ENCODE results near the gene NDUFA13. TPM values are rescaled to one million over a fixed set of nuclear protein-coding genes. Genes with fewer than 3 reads are reported as not detected.
A peak's percentile ranks its signal among the peaks of the same experiment; 100 is the strongest.

Gene NDUFA13
- total and polyA plus RNA-seq, 4 experiments from 2014 or later = 191 to 316 (median 232) TPM

- Histone ChIP-seq H3K27me3 (ENCODE audit: insufficient read depth, low read length) (no peaks in the 10 kb centered on the region), H3K9me3 (ENCODE audit: control insufficient read depth in 1 of 2, low read length in 2 of 2) (no peaks in the 10 kb centered on the region), H3K4me1 (ENCODE audit: insufficient read depth, low read length) (peaks cover 61% of the 10 kb centered on the region), H3K4me3 (ENCODE audit: low read length in 2 of 2) (no peak overlapping the region), H3K27ac (ENCODE audit: low read depth, low read length) (no peak overlapping the region), H3K36me3 (ENCODE audit: insufficient read depth, low read length) (peaks cover 5% of the 10 kb centered on the region)
- POLR2A ChIA-PET (ENCODE audit: partially characterized antibody) = interaction anchor here (4.1 to 5.7 kb wide), 2 partner anchors 26 to 122 kb away, joined by 20 to 134 read pairs; no protein-coding TSS in a partner anchor
- peaks cover 8 to 30% of the 10 kb centered on the region in 2 donors for H3K36me3 Mint-ChIP-seq
- CTCF ChIA-PET (ENCODE audit: partially characterized antibody) = interaction anchor here (10.9 kb wide), 1 partner anchor 120 kb away, joined by 287 read pairs; no protein-coding TSS in a partner anchor
- H3K27me3 Mint-ChIP-seq = no peaks in the 10 kb centered on the region
- peak overlapping the region; percentile 49 to 100 (median 88) for H3K27ac Mint-ChIP-seq
- no peak for DNase-seq
- no peaks in the 10 kb centered on the region for H3K9me3 Mint-ChIP-seq
- H3K4me3 Mint-ChIP-seq = no peak overlapping the region
- intact Hi-C loops (cut with micrococcal nuclease) = loop anchor here (5.0 kb wide), 1 partner anchor 39 kb away; no protein-coding TSS in a partner anchor
- H3K4me1 Mint-ChIP-seq = peaks cover 32 to 86% (median 58%) of the 10 kb centered on the region in 4 donors
Observed at GRCh38 chr19:19485998-19486290, 30.1 kb upstream of the NDUFA13 start.

GRCh38 chr19:19486343-19487076, 29.5 kb upstream of the NDUFA13 start:
- H3K27me3 Mint-ChIP-seq = no peaks in the 10 kb centered on the region
- Histone ChIP-seq H3K27me3 (ENCODE audit: insufficient read depth, low read length) (no peaks in the 10 kb centered on the region), H3K4me3 (ENCODE audit: low read length in 2 of 2) (no peak overlapping the region), H3K27ac (ENCODE audit: low read depth, low read length) (peak overlapping the region; percentile 80), H3K4me1 (ENCODE audit: insufficient read depth, low read length) (peaks cover 55% of the 10 kb centered on the region), H3K36me3 (ENCODE audit: insufficient read depth, low read length) (peaks cover 4% of the 10 kb centered on the region), H3K9me3 (ENCODE audit: control insufficient read depth in 1 of 2, low read length in 2 of 2) (no peaks in the 10 kb centered on the region)
- H3K36me3 Mint-ChIP-seq = peaks cover 8 to 30% of the 10 kb centered on the region in 2 donors
- no peak overlapping the region for H3K4me3 Mint-ChIP-seq
- POLR2A ChIA-PET (ENCODE audit: partially characterized antibody) = interaction anchor here (2.0 to 5.7 kb wide), 4 partner anchors 25 to 122 kb away, joined by 4 to 134 read pairs (median 83); partner anchors contain the start of gene GATAD2A
- CTCF ChIA-PET (ENCODE audit: partially characterized antibody) = interaction anchor here (10.9 kb wide), 1 partner anchor 121 kb away, joined by 287 read pairs; no protein-coding TSS in a partner anchor
- H3K4me1 Mint-ChIP-seq = peaks cover 31 to 83% (median 55%) of the 10 kb centered on the region in 4 donors
- intact Hi-C loops (cut with micrococcal nuclease) = loop anchor here (5.0 kb wide), 1 partner anchor 39 kb away; no protein-coding TSS in a partner anchor
- DNase-seq = no peak
- H3K9me3 Mint-ChIP-seq = no peaks in the 10 kb centered on the region
- H3K27ac Mint-ChIP-seq = peak overlapping the region; percentile 77 to 100 (median 88)

DNA sequence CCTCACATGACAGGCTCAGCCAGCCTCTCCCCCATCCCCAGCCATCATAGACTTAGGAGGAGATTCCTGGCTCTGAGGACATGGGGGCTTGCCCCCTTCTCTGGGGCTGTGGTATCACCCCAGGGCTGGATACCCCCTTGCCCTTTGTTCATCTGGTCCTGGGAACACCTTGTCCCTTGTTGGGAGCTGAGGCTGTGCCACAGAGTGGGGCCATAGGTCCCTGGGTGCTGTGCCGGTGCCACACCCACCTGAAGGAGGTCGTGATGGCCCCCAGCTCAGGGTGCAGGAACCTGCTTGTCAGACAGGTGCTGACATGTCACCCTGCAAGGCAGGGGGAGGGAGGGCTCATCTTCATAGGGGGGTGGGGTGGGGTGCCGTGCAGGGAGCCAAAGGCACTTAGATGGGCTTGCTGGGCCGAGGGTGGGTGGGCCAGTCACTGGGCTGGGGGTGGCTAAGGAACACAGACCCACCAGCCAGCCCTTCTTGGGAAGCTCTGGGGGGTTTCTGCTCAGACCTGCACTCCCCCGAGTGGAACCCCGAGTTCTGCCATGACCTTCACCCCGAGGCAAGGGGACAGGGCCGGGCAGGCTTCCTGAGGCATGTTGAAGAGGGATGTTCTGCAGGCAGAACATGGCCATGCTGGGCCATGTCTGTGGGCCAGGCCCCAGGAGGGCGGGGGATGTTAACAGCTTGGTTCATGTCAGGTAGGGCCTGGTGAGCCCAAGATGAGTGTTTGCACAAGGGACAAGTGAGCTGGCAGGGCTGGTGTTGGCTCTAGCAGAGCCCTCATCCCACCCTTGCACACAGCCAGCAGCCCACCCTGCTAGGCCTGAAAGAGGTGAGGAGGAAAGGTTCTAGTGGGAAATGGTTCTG, 28.7 kb upstream of the NDUFA13 start:
- peak overlapping the region in 4 of 8 donors; percentile 29 to 62 (median 42) for H3K4me3 Mint-ChIP-seq
- H3K4me1 ChIP-seq (ENCODE audit: insufficient read depth, low read length) = peaks cover 54% of the 10 kb centered on the region

GRCh38 chr19:19487950-19488874, 27.8 kb upstream of the NDUFA13 start:
- H3K27me3 Mint-ChIP-seq = no peaks in the 10 kb centered on the region
- intact Hi-C loops (cut with micrococcal nuclease) = loop anchor here (5.0 kb wide), 1 partner anchor 41 kb away; no protein-coding TSS in a partner anchor
- no peaks in the 10 kb centered on the region for H3K9me3 Mint-ChIP-seq
- ChIA-PET POLR2A (ENCODE audit: partially characterized antibody) (interaction anchor here (0.6 to 5.7 kb wide), 21 partner anchors 10 to 180 kb away, joined by 3 to 134 read pairs (median 5); partner anchors contain the start of genes GATAD2A, NDUFA13, TSSK6 and ZNF101), CTCF (ENCODE audit: partially characterized antibody) (interaction anchor here (0.6 to 10.9 kb wide), 10 partner anchors 13 to 263 kb away, joined by 3 to 287 read pairs (median 10); partner anchors contain the start of gene GATAD2A)
- peaks cover 11% of the 10 kb centered on the region for H3K36me3 ChIP-seq (ENCODE audit: insufficient read depth, low read length)
- no peaks in the 10 kb centered on the region for H3K27me3 ChIP-seq (ENCODE audit: insufficient read depth, low read length)
- no peaks in the 10 kb centered on the region for H3K9me3 ChIP-seq (ENCODE audit: control insufficient read depth in 1 of 2, low read length in 2 of 2)
- DNase-seq = peak in 1 of 5 donors; percentile 6
- peak overlapping the region; percentile 68 to 87 (median 78) for H3K4me3 Mint-ChIP-seq
- H3K4me3 ChIP-seq (ENCODE audit: low read length in 2 of 2) = peak overlapping the region; percentile 9 to 26
- peak overlapping the region; percentile 98 to 100 (median 100) for H3K27ac Mint-ChIP-seq
- H3K4me1 Mint-ChIP-seq = peaks cover 29 to 69% (median 50%) of the 10 kb centered on the region in 4 donors
- peak overlapping the region; percentile 80 for H3K27ac ChIP-seq (ENCODE audit: low read depth, low read length)
- H3K36me3 Mint-ChIP-seq = peaks cover 12 to 28% of the 10 kb centered on the region in 2 donors
- peaks cover 54% of the 10 kb centered on the region for H3K4me1 ChIP-seq (ENCODE audit: insufficient read depth, low read length)

More for the DNA sequence above, 28.7 kb upstream of the NDUFA13 start:
- no peaks in the 10 kb centered on the region for H3K9me3 ChIP-seq (ENCODE audit: control insufficient read depth in 1 of 2, low read length in 2 of 2)
- Mint-ChIP-seq H3K4me1 (peaks cover 29 to 78% (median 55%) of the 10 kb centered on the region in 4 donors), H3K27me3 (no peaks in the 10 kb centered on the region), H3K27ac (peak overlapping the region; percentile 98 to 100 (median 100)), H3K9me3 (no peaks in the 10 kb centered on the region), H3K36me3 (peaks cover 9 to 29% of the 10 kb centered on the region in 2 donors)
- DNase-seq = no peak
- H3K27me3 ChIP-seq (ENCODE audit: insufficient read depth, low read length) = no peaks in the 10 kb centered on the region
- POLR2A ChIA-PET (ENCODE audit: partially characterized antibody) = interaction anchor here (0.7 to 5.7 kb wide), 8 partner anchors 9 to 181 kb away, joined by 3 to 134 read pairs (median 14); partner anchors contain the start of genes GATAD2A, NDUFA13, TSSK6 and ZNF101
- CTCF ChIA-PET (ENCODE audit: partially characterized antibody) = interaction anchor here (0.6 to 10.9 kb wide), 6 partner anchors 8 to 122 kb away, joined by 3 to 287 read pairs (median 26); partner anchors contain the start of gene GATAD2A
- intact Hi-C loops (cut with micrococcal nuclease) = loop anchor here (5.0 kb wide), 1 partner anchor 40 kb away; no protein-coding TSS in a partner anchor
- no peak overlapping the region for H3K4me3 ChIP-seq (ENCODE audit: low read length in 2 of 2)
- peak overlapping the region; percentile 80 for H3K27ac ChIP-seq (ENCODE audit: low read depth, low read length)
- H3K36me3 ChIP-seq (ENCODE audit: insufficient read depth, low read length) = peaks cover 9% of the 10 kb centered on the region

DNA sequence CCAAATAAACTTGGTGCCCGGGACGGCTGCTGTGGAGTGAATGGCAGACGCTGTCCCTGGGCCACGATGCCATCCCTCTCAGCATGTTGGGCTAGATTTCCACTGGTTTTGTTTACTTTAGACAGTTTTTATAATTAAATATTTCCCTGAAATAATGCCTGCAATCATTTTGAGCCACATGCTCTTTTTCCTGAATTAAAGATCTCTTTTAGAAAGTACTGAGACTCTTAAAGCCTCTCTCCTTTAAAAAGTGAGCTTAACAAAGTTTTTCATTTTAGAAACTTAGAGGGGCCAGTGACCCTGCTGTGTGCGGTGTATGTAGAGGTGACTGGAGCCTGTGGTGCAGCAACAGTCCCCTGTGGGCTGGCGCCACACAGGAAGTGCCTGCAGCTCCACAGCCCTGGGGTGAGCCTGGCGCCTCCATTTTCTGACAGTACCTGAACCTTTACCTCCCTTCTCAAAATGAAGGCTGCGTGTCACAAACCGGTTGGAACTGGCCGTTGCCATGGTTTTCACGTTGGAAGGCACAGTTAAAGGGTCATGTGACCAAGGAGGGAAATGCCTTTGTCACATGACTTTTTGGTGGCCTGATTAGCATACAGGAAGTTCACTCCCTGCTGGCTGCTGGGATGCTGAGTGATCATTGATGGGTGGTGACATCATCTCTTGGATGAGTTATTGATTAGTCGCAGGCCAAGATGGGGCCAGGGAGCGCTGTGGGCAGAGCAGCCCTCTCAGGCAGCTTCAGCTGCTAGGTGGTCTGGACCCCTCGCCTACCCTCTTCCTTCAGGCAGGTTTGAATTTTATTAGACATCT, 26.9 kb upstream of the NDUFA13 start:
- peaks cover 54% of the 10 kb centered on the region for H3K4me1 ChIP-seq (ENCODE audit: insufficient read depth, low read length)
- POLR2A ChIA-PET (ENCODE audit: partially characterized antibody) = interaction anchor here (0.7 to 5.7 kb wide), 24 partner anchors 10 to 303 kb away, joined by 3 to 134 read pairs (median 6); partner anchors contain the start of genes BORCS8, GATAD2A, NDUFA13 and RFXANK
- H3K9me3 ChIP-seq (ENCODE audit: control insufficient read depth in 1 of 2, low read length in 2 of 2) = no peaks in the 10 kb centered on the region
- H3K36me3 ChIP-seq (ENCODE audit: insufficient read depth, low read length) = peaks cover 16% of the 10 kb centered on the region
- intact Hi-C loops (cut with micrococcal nuclease) = loop anchor here (1.0 to 5.0 kb wide), 6 partner anchors 27 to 169 kb away; partner anchors contain the start of genes GATAD2A, MAU2, NDUFA13 and SUGP1
- Mint-ChIP-seq H3K27me3 (no peaks in the 10 kb centered on the region), H3K36me3 (peaks cover 10 to 27% of the 10 kb centered on the region in 2 donors), H3K9me3 (no peaks in the 10 kb centered on the region), H3K4me3 (peak overlapping the region; percentile 68 to 87 (median 78)), H3K4me1 (peaks cover 29 to 67% (median 47%) of the 10 kb centered on the region in 4 donors), H3K27ac (peak overlapping the region; percentile 98 to 100 (median 100))
- no peaks in the 10 kb centered on the region for H3K27me3 ChIP-seq (ENCODE audit: insufficient read depth, low read length)
- peak; percentile 93 to 99 (median 95) for DNase-seq
- H3K27ac ChIP-seq (ENCODE audit: low read depth, low read length) = peak overlapping the region; percentile 80
- peak overlapping the region; percentile 9 to 37 for H3K4me3 ChIP-seq (ENCODE audit: low read length in 2 of 2)
- CTCF ChIA-PET (ENCODE audit: partially characterized antibody) = interaction anchor here (0.6 to 10.9 kb wide), 14 partner anchors 17 to 264 kb away, joined by 3 to 287 read pairs (median 12); partner anchors contain the start of gene GATAD2A
